ENCODE data around the gene CCDC186.

DNA sequence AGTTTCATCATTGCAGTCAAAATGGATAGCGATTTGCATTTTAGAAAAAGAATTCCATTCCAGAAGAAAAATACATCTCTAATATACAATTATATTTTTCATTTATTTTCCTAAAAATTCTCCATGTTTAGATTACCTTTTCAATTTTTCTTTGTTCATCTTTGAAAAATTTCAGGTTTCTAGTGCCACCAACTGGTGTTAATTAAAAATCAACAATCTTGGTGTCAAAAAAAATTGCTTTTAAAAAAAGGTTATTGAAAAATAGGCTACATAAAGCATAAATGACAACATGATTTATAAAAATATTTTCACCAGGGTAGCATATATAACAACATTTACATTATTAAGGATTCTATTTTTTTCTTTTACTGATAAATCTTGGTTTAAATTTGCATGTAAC is 53.0 kb downstream of the CCDC186 start:
- TF ChIP-seq, protein P1, sequence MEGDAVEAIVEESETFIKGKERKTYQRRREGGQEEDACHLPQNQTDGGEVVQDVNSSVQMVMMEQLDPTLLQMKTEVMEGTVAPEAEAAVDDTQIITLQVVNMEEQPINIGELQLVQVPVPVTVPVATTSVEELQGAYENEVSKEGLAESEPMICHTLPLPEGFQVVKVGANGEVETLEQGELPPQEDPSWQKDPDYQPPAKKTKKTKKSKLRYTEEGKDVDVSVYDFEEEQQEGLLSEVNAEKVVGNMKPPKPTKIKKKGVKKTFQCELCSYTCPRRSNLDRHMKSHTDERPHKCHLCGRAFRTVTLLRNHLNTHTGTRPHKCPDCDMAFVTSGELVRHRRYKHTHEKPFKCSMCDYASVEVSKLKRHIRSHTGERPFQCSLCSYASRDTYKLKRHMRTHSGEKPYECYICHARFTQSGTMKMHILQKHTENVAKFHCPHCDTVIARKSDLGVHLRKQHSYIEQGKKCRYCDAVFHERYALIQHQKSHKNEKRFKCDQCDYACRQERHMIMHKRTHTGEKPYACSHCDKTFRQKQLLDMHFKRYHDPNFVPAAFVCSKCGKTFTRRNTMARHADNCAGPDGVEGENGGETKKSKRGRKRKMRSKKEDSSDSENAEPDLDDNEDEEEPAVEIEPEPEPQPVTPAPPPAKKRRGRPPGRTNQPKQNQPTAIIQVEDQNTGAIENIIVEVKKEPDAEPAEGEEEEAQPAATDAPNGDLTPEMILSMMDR (conservative IDR thresholded peaks at IDR 0.05): 0 out of 2 replicates have a peak, but pooled peaks have one; percentile 31
- TF ChIP-seq EZH2 (IDR thresholded peaks at IDR 0.05; ENCODE audit: low read depth): no peak

All from PC-9 (cell line).